Measurements from ENCODE around the gene TRMT10C. TPM values are rescaled to one million over a fixed set of nuclear protein-coding genes. Genes with fewer than 3 reads are reported as not detected.
A peak's percentile ranks its signal among the peaks of the same experiment; 100 is the strongest.

The TRMT10C gene
- total RNA-seq, result 45.4 TPM

DNA sequence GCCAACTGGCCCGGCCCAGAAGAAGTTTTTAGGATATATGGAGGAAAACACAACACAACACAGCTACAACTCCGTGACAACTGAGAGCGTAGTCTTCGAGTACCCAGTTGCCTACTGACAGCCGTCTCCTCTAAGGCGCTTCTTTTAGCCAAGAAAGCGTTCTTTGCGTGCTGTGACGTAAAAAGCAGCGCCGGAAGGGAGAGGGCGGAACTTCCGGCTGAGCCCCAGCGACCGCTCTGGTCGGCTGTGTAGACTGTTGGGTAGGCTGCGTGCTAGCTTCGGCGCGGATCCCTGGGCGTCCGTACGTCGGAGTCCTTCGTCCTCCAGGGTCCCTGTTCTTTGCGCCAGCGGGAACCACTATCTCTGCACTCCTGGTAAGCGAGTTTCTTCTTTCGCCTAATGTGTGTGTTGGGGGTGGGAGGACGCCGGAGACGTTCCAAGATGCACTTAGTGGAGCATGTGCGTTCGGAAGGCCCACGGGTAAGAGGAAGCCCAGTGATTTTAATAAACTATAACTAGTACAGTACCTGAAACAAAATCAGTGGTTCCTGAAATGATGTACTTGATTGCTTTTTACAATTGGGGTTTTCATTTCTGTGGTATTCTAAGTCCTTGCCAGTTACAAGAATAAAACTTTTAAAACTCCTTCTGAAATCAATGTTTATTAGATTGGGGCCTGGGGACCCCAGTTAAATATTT is at the start of gene TRMT10C:
TRMT10C (plus strand) TSS at position 239 of the 699 bp plus-strand sequence. CDS start 2,914 bp downstream, outside the sequence.
- peak within 1 kb of the TSS; percentile 93 for H3K4me3 ChIP-seq (ENCODE audit: low read length)
- H3K9me3 ChIP-seq (ENCODE audit: low read depth, low read length), result no peaks in the 10 kb centered on the region
- peaks cover 21% of the 10 kb centered on the region for H3K4me1 ChIP-seq (ENCODE audit: insufficient read depth, low read length)
- H3K27me3 ChIP-seq (ENCODE audit: insufficient read depth, low read length), result peaks cover 12% of the 10 kb centered on the region

- no peaks in the 10 kb centered on the region for H3K9me3 ChIP-seq (ENCODE audit: low read depth, low read length)
- H3K4me3 ChIP-seq (ENCODE audit: low read length), result peak overlapping the region; percentile 93
- H3K27me3 ChIP-seq (ENCODE audit: insufficient read depth, low read length), result no peaks in the 10 kb centered on the region
- peaks cover 18% of the 10 kb centered on the region for H3K4me1 ChIP-seq (ENCODE audit: insufficient read depth, low read length)
These were observed 49.3 kb upstream of the TRMT10C start for GRCh38 chr3:101512396-101512645.

DNA sequence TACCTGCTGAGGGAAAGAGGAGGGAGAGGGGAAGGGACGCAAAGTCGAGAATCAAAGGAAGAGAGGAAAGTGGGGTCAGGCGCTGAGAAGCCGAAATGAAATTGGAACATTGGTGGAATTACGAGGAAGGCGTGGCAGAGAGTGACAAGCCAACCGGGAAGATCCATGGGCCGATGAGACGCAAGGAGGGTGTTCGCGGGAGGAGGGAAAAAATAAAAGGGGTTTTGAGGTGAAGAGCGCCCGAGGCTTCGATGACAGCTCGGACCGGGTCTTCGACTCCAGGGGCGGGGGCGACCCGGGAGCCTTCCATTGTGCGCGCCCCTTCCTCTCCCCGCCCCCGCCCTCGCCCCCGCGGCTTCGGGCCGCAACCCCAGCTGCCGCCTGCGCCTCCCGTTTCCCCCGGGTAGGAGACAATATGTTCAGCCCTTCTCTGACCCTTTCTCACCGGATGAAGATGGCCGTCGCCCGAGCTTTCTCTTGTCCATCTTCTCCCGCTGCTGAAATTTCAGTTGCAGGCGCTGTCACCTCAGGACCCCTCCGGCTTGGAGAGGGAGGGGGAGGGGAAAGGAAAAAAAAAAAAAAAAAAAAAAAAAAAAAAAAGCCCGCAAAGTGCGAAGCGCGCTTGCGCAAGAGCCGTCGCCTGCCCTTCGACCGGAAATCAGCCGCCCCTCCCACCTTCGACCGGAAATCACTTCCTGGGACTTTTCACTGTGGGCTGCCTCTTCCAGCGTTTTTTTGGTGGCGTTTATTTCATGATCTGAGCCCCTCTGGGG is 48.8 kb upstream of the TRMT10C start, which contains the start of gene SENP7:
SENP7 (minus strand) TSS at position 567 of the 773 bp plus-strand sequence; CDS start at position 485, 82 bp downstream.
- Histone ChIP-seq H3K4me3 (ENCODE audit: low read length) (peak within 1 kb of the TSS; percentile 93), H3K9me3 (ENCODE audit: low read depth, low read length) (no peaks in the 10 kb centered on the region), H3K4me1 (ENCODE audit: insufficient read depth, low read length) (peaks cover 18% of the 10 kb centered on the region), H3K27me3 (ENCODE audit: insufficient read depth, low read length) (no peaks in the 10 kb centered on the region)

DNA sequence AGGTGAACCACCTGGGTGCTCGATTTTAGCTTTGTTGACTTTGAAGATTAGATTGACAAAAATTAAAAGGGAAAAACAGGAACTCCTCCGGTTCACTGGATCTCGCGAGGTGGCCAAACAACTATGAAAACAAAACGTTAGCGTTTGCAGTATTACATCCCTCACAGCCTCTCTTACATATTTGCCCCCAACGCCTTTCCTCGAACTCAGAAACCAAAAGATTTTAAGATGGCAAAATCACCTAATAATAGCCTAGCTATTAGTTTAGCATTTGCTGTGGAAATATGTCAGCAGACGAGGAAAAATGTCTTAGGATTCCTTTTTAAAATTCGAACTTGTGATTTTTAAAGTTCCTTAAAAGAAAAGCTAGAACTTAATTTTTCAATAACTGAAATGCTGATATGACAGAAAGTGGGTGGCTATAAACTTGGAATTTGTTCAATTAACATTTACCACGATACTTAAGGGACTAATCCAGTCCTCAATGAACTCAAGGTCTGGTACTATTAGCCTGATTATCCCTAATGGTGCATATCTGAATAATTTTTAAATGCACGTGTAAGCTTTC is 48.2 kb upstream of the TRMT10C start:
- peak overlapping the region; percentile 93 for H3K4me3 ChIP-seq (ENCODE audit: low read length)
- H3K9me3 ChIP-seq (ENCODE audit: low read depth, low read length), result no peaks in the 10 kb centered on the region
- peaks cover 20% of the 10 kb centered on the region for H3K4me1 ChIP-seq (ENCODE audit: insufficient read depth, low read length)
- no peaks in the 10 kb centered on the region for H3K27me3 ChIP-seq (ENCODE audit: insufficient read depth, low read length)

GRCh38 chr3:101518421-101518871 is 43.2 kb upstream of the TRMT10C start:
- no peaks in the 10 kb centered on the region for H3K9me3 ChIP-seq (ENCODE audit: low read depth, low read length)
- H3K4me1 ChIP-seq (ENCODE audit: insufficient read depth, low read length), result peaks cover 19% of the 10 kb centered on the region
- no peaks in the 10 kb centered on the region for H3K27me3 ChIP-seq (ENCODE audit: insufficient read depth, low read length)
- no peak overlapping the region for H3K4me3 ChIP-seq (ENCODE audit: low read length)

DNA sequence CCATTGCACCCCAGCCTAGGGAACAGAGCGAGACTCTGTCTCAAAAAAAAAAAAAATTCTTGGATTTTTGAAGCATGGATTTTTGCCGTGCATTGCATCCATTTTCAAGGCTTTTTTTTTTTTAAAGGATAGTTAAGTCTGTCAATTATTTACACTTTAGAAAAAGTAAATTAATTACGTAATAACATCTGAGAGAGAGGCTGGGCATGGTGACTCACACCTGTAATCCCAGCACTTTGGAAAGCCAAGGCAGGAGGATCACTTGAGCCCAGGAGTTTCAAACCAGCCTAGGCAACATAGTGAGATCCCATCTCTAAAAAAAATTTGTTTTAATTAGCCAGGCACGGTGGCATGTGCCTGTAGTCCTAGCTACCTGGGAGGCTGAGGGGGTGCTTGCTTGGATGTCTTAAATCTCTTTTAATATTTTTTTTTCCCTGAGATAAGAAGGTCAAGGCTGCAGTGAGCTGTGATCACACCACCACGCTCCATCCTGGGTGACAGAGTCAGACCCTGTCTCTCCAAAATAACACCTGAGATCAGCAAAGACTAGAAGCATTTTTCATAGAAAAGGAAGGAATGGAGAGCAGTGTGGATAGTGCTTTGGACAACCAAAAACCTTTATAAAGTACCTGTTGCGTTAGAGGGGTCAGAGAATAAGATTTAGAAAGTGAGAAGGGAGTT is 41.8 kb upstream of the TRMT10C start:
- Histone ChIP-seq H3K27me3 (ENCODE audit: insufficient read depth, low read length) (no peaks in the 10 kb centered on the region), H3K4me1 (ENCODE audit: insufficient read depth, low read length) (peaks cover 12% of the 10 kb centered on the region), H3K9me3 (ENCODE audit: low read depth, low read length) (no peaks in the 10 kb centered on the region), H3K4me3 (ENCODE audit: low read length) (no peak overlapping the region)

GRCh38 chr3:101521211-101521701 is 40.4 kb upstream of the TRMT10C start:
- H3K27me3 ChIP-seq (ENCODE audit: insufficient read depth, low read length), result no peaks in the 10 kb centered on the region

DNA sequence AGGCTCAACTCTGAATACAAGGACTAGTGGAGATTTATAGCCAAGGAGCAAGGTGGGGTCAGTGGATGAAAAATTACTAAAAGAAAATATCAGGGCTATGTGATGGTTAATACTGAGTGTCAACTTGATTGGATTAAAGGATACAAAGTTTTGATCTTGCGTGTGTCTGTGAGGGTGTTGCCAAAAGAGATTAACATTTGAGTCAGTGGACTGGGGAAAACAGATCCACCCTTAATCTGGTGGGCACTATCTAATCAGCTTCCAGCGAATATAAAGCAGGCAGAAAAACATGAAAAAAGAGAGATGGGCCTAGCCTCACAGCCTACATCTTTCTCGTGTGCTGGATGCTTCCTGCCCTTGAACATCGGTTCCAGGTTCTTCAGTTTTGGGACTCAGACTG is 34.2 kb upstream of the TRMT10C start:
- no peaks in the 10 kb centered on the region for H3K9me3 ChIP-seq (ENCODE audit: low read depth, low read length)
- H3K27me3 ChIP-seq (ENCODE audit: insufficient read depth, low read length), result no peaks in the 10 kb centered on the region
- H3K4me3 ChIP-seq (ENCODE audit: low read length), result no peak overlapping the region
- H3K4me1 ChIP-seq (ENCODE audit: insufficient read depth, low read length), result no peaks in the 10 kb centered on the region

More at GRCh38 chr3:101521211-101521701, 40.4 kb upstream of the TRMT10C start:
- no peaks in the 10 kb centered on the region for H3K9me3 ChIP-seq (ENCODE audit: low read depth, low read length)
- H3K4me1 ChIP-seq (ENCODE audit: insufficient read depth, low read length), result peaks cover 12% of the 10 kb centered on the region
- no peak overlapping the region for H3K4me3 ChIP-seq (ENCODE audit: low read length)

DNA sequence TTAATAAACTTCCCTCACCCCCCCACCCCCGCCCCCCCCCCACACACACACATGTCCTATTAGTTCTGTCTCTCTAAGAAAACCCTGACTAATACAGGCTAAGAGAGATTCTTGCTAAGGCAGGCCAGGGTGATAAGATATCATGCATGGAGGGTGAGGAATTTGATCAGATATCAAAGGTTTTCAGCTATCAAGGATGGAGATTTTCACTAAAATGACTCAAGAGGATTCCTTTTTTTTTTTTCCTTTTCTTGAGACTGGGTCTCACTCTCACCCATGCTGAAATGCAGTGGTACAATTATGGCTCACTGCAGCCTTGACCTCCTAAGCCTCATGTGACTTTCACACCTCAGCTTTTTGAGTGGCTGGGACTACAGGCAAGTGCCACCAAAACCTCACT is 33.8 kb upstream of the TRMT10C start:
- H3K4me1 ChIP-seq (ENCODE audit: insufficient read depth, low read length), result no peaks in the 10 kb centered on the region

DNA sequence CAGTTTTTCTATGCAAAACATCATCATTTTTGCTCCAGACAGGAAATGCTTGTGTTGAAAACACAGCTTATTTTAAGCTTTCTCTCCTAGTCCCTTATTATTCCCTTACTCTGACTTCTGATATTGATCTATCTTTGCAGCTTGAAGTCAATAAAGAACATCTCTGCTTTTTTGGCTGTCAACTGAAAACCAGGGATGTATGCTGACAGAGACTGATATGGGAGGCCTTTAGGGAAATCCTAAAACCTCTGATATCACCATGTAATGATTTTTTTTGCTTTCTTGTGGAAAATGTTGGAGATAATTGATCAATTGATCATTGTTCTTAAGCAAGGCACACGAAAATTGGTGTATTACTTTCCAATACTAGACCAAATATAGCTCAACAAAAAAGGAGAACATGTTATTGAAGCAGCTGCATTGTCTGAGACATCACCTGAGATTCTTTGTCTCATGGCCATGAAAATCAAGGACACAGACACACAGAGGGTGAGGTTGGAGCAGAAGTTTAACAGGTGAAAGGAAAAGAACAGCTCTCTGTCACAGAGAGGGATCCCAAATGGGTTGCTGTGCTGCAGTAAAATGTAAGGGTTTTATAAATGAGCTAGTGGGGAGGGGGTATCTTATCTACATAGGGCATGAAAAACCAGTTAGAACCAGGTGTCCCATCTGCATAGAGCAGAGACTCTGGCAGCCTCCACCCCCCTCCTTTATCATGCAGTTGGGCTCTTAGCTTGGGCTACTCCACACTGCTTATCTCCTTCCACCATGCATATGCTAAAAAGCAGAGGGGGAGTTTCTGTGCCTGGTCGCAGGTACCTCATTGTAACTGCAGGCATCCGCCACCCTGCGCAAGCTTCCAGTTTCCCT is 31.6 kb upstream of the TRMT10C start:
- Histone ChIP-seq H3K4me1 (ENCODE audit: insufficient read depth, low read length) (no peaks in the 10 kb centered on the region), H3K27me3 (ENCODE audit: insufficient read depth, low read length) (no peaks in the 10 kb centered on the region), H3K4me3 (ENCODE audit: low read length) (no peak overlapping the region)

More for the DNA sequence above, 33.8 kb upstream of the TRMT10C start:
- no peaks in the 10 kb centered on the region for H3K9me3 ChIP-seq (ENCODE audit: low read depth, low read length)
- no peak overlapping the region for H3K4me3 ChIP-seq (ENCODE audit: low read length)
- H3K27me3 ChIP-seq (ENCODE audit: insufficient read depth, low read length), result no peaks in the 10 kb centered on the region

GRCh38 chr3:101530686-101531047 is 31.0 kb upstream of the TRMT10C start:
- H3K27me3 ChIP-seq (ENCODE audit: insufficient read depth, low read length), result no peaks in the 10 kb centered on the region
- no peak overlapping the region for H3K4me3 ChIP-seq (ENCODE audit: low read length)
- H3K4me1 ChIP-seq (ENCODE audit: insufficient read depth, low read length), result no peaks in the 10 kb centered on the region
- H3K9me3 ChIP-seq (ENCODE audit: low read depth, low read length), result no peaks in the 10 kb centered on the region

More for the DNA sequence above, 31.6 kb upstream of the TRMT10C start:
- no peaks in the 10 kb centered on the region for H3K9me3 ChIP-seq (ENCODE audit: low read depth, low read length)

- Histone ChIP-seq H3K9me3 (ENCODE audit: low read depth, low read length) (no peaks in the 10 kb centered on the region), H3K4me1 (ENCODE audit: insufficient read depth, low read length) (no peaks in the 10 kb centered on the region), H3K4me3 (ENCODE audit: low read length) (no peak overlapping the region), H3K27me3 (ENCODE audit: insufficient read depth, low read length) (no peaks in the 10 kb centered on the region)
These were observed 30.1 kb upstream of the TRMT10C start for GRCh38 chr3:101531473-101532086.

GRCh38 chr3:101532783-101533602 is 28.7 kb upstream of the TRMT10C start:
- H3K9me3 ChIP-seq (ENCODE audit: low read depth, low read length), result no peaks in the 10 kb centered on the region
- H3K4me3 ChIP-seq (ENCODE audit: low read length), result no peak overlapping the region
- H3K4me1 ChIP-seq (ENCODE audit: insufficient read depth, low read length), result no peaks in the 10 kb centered on the region
- no peaks in the 10 kb centered on the region for H3K27me3 ChIP-seq (ENCODE audit: insufficient read depth, low read length)

Measured in mononuclear cell (primary cell).